HepG2 (cell line): Measurements from ENCODE around the gene RPTOR. TPM values are rescaled to one million over a fixed set of nuclear protein-coding genes. Genes with fewer than 3 reads are reported as not detected.

ENCODE experiments used
- ASH2L ChIP-seq: fragments of 300-600, 200-600 bp; sonication (generic); IDR thresholded peaks from 2 replicates; pipeline ENCODE4 v1.7.0; 2017; ENCODE audit warnings: low read depth, mild to moderate bottlenecking, moderate library complexity, mixed read lengths, low read length; ENCODE audit not compliant: insufficient read length
- ETV5 ChIP-seq: IDR thresholded peaks from 2 replicates; pipeline ENCODE4 v1.6.1; 2018; ENCODE audit warnings: missing biosample characterization, missing genetic modification reagents, inconsistent platforms, borderline replicate concordance
- FOXA1 ChIP-seq, 2 experiments: fragments of 450-650 bp in 1 of 2; sonication (generic) in 1 of 2; formaldehyde crosslinking in 1 of 2; IDR thresholded peaks; 2 replicates each; pipeline versions ENCODE4 v1.4.0 to v1.6.1; 2016 to 2020; ENCODE audit warnings: missing genetic modification reagents in 1 of 2
- FOXC1 ChIP-seq: sonication (generic); formaldehyde crosslinking; IDR thresholded peaks from 2 replicates; pipeline ENCODE4 v1.8.0; 2022; ENCODE audit warnings: mild to moderate bottlenecking, missing genetic modification reagents, borderline replicate concordance
- GATAD2A ChIP-seq: IDR thresholded peaks from 2 replicates; pipeline ENCODE4 v1.6.1; 2016
- IKZF4 ChIP-seq: sonication (generic); formaldehyde crosslinking; IDR thresholded peaks from 2 replicates; pipeline ENCODE4 v1.5.1; 2020; ENCODE audit warnings: borderline replicate concordance, mild to moderate bottlenecking, low read depth, missing genetic modification reagents; ENCODE audit errors: not compliant biosample characterization
- NCOA2 ChIP-seq: sonication (generic); formaldehyde crosslinking; IDR thresholded peaks from 2 replicates; pipeline ENCODE4 v1.8.0; 2022; ENCODE audit warnings: inconsistent platforms
- NONO ChIP-seq, 2 experiments: fragments of 450-650 bp in 1 of 2; sonication (generic) in 1 of 2; formaldehyde crosslinking in 1 of 2; IDR thresholded peaks in 1 of 2; conservative IDR thresholded peaks in 1 of 2; 2 replicates each; pipeline versions ENCODE4 v1.6.1 to v1.8.0; 2017 to 2022; ENCODE audit warnings: mild to moderate bottlenecking in 1 of 2, missing genetic modification reagents in 1 of 2, moderate library complexity in 1 of 2
- RBAK ChIP-seq: sonication (generic); formaldehyde crosslinking; IDR thresholded peaks from 2 replicates; pipeline ENCODE4 v1.5.1; 2020; ENCODE audit warnings: mild to moderate bottlenecking, missing genetic modification reagents
- TP53 ChIP-seq: sonication (generic); formaldehyde crosslinking; conservative IDR thresholded peaks from 2 replicates; pipeline ENCODE4 v1.4.0; 2020; ENCODE audit warnings: missing genetic modification reagents
- YY1 ChIP-seq: IDR thresholded peaks from 2 replicates; pipeline ENCODE4 v1.6.1; 2011; ENCODE audit warnings: low read length, low read depth, moderate library complexity, mild to moderate bottlenecking; ENCODE audit not compliant: insufficient read depth, insufficient replicate concordance
- ZNF160 ChIP-seq: sonication (generic); formaldehyde crosslinking; IDR thresholded peaks from 2 replicates; pipeline ENCODE4 v1.8.0; 2022; ENCODE audit warnings: mild to moderate bottlenecking, inconsistent platforms, missing genetic modification reagents
- ZNF501 ChIP-seq: sonication (generic); formaldehyde crosslinking; IDR thresholded peaks from 2 replicates; pipeline ENCODE4 v1.5.1; 2020; ENCODE audit warnings: mild to moderate bottlenecking, moderate library complexity, missing genetic modification reagents
- ZNF605 ChIP-seq: sonication (generic); formaldehyde crosslinking; IDR thresholded peaks from 2 replicates; pipeline ENCODE4 v1.8.0; 2022; ENCODE audit warnings: mild to moderate bottlenecking, missing genetic modification reagents
- ZNF749 ChIP-seq: sonication (generic); formaldehyde crosslinking; IDR thresholded peaks from 2 replicates; pipeline ENCODE4 v1.8.0; 2022; ENCODE audit warnings: mild to moderate bottlenecking, missing genetic modification reagents, moderate library complexity, borderline replicate concordance
- polyA plus RNA-seq, 8 experiments: library from polyadenylated mRNA; depleted of rRNA in 3 of 8; stranded (reverse) in 7 of 8; unstranded in 1 of 8; fragments of >200 nt; fragmentation: Illumina TruSeq in 4 of 8; extraction: Trizol in 4 of 8; gene quantifications; 2 replicates each; pipeline versions ENCODE4 v1.2.1 to v1.2.3, GENCODE V29; 2011 to 2016; ENCODE audit warnings: low read depth in 4 of 8, missing spikeins in 1 of 8, mixed read lengths in 1 of 8; ENCODE audit not compliant: insufficient read depth in 1 of 8
- total RNA-seq, 5 experiments: library from RNA; depleted of rRNA; stranded (reverse); fragments of >200 nt; fragmentation: Illumina TruSeq; extraction: Trizol; gene quantifications; 2 replicates each; pipeline ENCODE4 v1.2.3, GENCODE V29; 2016; ENCODE audit warnings: low read depth in 1 of 5
- TF ChIP-seq, protein P1 (sequence below): fragments of 450-650 bp; IDR thresholded peaks from 2 replicates; pipeline ENCODE4 v1.6.1; 2017; ENCODE audit warnings: mild to moderate bottlenecking
- TF ChIP-seq, protein P2 (sequence below): sonication (generic); formaldehyde crosslinking; IDR thresholded peaks from 2 replicates; pipeline ENCODE4 v1.8.0; 2022; ENCODE audit warnings: mild to moderate bottlenecking, missing genetic modification reagents
- TF ChIP-seq, protein P3 (sequence below): sonication (generic); formaldehyde crosslinking; IDR thresholded peaks from 2 replicates; pipeline ENCODE4 v1.5.1; 2020; ENCODE audit warnings: mild to moderate bottlenecking, missing genetic modification reagents, moderate library complexity
- TF ChIP-seq, protein P4 (sequence below): sonication (generic); formaldehyde crosslinking; IDR thresholded peaks from 2 replicates; pipeline ENCODE4 v1.9.0; 2022; ENCODE audit warnings: low read depth, missing genetic modification reagents
- TF ChIP-seq, protein P5 (sequence below): sonication (generic); formaldehyde crosslinking; IDR thresholded peaks from 2 replicates; pipeline ENCODE4 v1.5.0; 2020; ENCODE audit warnings: missing genetic modification reagents, mild to moderate bottlenecking, borderline replicate concordance

RPTOR gene
- total and polyA plus RNA-seq, 2 of the 13 experiments (the other 11 are each of a cell fraction or from before 2014, with no cell fraction given): 6.6 to 25.3 TPM

DNA sequence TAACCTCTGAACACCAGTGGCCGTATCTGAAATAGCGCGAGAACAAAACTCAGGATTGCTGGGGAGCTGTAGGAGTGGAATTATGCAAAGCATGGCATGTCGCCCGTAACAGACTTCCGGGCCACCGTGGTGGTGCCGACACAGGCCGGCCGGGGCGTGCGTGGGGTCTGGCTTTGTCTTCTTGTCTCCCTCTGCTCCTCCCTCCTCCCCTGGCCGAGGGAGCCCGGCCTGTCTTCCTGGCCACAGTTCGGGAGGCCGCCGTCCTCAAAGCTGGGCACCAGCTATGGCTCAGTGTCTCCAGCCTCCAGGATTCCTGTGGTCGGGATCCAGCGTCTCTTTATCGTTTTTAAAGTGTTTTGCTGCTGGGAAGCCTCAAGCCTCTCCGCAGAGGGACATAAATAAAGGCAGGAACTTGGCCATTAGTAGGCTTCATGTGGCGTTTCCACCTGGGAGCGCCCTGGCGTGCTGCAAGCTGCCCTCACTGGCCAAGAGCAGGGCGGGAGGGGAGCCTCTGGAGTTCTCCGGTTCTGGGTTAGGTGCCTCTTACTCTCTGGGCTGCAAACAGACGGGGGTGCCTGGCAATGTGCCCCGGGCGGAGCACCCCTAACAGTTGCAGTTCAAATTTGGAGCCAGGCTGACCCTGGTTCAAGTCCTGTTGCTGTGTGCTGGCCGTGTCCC, 46.3 kb upstream of the RPTOR start (continued):
- TF ChIP-seq, protein P1, sequence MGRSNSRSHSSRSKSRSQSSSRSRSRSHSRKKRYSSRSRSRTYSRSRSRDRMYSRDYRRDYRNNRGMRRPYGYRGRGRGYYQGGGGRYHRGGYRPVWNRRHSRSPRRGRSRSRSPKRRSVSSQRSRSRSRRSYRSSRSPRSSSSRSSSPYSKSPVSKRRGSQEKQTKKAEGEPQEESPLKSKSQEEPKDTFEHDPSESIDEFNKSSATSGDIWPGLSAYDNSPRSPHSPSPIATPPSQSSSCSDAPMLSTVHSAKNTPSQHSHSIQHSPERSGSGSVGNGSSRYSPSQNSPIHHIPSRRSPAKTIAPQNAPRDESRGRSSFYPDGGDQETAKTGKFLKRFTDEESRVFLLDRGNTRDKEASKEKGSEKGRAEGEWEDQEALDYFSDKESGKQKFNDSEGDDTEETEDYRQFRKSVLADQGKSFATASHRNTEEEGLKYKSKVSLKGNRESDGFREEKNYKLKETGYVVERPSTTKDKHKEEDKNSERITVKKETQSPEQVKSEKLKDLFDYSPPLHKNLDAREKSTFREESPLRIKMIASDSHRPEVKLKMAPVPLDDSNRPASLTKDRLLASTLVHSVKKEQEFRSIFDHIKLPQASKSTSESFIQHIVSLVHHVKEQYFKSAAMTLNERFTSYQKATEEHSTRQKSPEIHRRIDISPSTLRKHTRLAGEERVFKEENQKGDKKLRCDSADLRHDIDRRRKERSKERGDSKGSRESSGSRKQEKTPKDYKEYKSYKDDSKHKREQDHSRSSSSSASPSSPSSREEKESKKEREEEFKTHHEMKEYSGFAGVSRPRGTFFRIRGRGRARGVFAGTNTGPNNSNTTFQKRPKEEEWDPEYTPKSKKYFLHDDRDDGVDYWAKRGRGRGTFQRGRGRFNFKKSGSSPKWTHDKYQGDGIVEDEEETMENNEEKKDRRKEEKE: no peak
- TF ChIP-seq FOXC1 (CRISPR knock-in tag): no peak
- peak; percentile 43; the same call in 1 of the 2 replicates for TF ChIP-seq ETV5
- TF ChIP-seq, protein P2, sequence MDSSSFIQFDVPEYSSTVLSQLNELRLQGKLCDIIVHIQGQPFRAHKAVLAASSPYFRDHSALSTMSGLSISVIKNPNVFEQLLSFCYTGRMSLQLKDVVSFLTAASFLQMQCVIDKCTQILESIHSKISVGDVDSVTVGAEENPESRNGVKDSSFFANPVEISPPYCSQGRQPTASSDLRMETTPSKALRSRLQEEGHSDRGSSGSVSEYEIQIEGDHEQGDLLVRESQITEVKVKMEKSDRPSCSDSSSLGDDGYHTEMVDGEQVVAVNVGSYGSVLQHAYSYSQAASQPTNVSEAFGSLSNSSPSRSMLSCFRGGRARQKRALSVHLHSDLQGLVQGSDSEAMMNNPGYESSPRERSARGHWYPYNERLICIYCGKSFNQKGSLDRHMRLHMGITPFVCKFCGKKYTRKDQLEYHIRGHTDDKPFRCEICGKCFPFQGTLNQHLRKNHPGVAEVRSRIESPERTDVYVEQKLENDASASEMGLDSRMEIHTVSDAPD: 0 out of 2 replicates have a peak, but pooled peaks have one; percentile 6
- peak; percentile 47 for TF ChIP-seq ASH2L
- peak; percentile 39 for TF ChIP-seq YY1
- TF ChIP-seq NONO (IDR thresholded peaks at IDR 0.05): no peak
- TF ChIP-seq NONO (CRISPR knock-in tag; conservative IDR thresholded peaks at IDR 0.05): 0 out of 2 replicates have a peak, but pooled peaks have one; percentile 25
- peak; percentile 63 for TF ChIP-seq ZNF501 (CRISPR knock-in tag)
- TF ChIP-seq NCOA2 (CRISPR knock-in tag): no peak
- TF ChIP-seq, protein P3, sequence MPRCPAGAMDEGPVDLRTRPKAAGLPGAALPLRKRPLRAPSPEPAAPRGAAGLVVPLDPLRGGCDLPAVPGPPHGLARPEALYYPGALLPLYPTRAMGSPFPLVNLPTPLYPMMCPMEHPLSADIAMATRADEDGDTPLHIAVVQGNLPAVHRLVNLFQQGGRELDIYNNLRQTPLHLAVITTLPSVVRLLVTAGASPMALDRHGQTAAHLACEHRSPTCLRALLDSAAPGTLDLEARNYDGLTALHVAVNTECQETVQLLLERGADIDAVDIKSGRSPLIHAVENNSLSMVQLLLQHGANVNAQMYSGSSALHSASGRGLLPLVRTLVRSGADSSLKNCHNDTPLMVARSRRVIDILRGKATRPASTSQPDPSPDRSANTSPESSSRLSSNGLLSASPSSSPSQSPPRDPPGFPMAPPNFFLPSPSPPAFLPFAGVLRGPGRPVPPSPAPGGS (CRISPR knock-in tag): peak; percentile 44; the same call in 1 of the 2 replicates
- TF ChIP-seq ZNF605: no peak
- TF ChIP-seq, protein P4, sequence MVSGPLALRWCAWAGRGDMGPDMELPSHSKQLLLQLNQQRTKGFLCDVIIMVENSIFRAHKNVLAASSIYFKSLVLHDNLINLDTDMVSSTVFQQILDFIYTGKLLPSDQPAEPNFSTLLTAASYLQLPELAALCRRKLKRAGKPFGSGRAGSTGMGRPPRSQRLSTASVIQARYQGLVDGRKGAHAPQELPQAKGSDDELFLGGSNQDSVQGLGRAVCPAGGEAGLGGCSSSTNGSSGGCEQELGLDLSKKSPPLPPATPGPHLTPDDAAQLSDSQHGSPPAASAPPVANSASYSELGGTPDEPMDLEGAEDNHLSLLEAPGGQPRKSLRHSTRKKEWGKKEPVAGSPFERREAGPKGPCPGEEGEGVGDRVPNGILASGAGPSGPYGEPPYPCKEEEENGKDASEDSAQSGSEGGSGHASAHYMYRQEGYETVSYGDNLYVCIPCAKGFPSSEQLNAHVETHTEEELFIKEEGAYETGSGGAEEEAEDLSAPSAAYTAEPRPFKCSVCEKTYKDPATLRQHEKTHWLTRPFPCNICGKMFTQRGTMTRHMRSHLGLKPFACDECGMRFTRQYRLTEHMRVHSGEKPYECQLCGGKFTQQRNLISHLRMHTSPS: no peak; the same call in 1 of the 2 replicates
- 0 out of 2 replicates have a peak, but pooled peaks have one; percentile 0 for TF ChIP-seq FOXA1 (IDR thresholded peaks at IDR 0.05)
- TF ChIP-seq FOXA1 (CRISPR knock-in tag; IDR thresholded peaks at IDR 0.05): no peak
- TF ChIP-seq GATAD2A (CRISPR knock-in tag): peak; percentile 54; the same call in 1 of the 2 replicates
- no peak for TF ChIP-seq ZNF160 (CRISPR knock-in tag)
- TF ChIP-seq ZNF749 (CRISPR knock-in tag): 0 out of 2 replicates have a peak, but pooled peaks have one; percentile 45
- TF ChIP-seq, protein P5, sequence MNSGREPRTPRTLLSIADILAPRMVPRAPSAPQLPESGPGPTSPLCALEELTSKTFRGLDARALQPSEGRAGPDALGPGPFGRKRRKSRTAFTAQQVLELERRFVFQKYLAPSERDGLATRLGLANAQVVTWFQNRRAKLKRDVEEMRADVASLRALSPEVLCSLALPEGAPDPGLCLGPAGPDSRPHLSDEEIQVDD: 0 out of 2 replicates have a peak, but pooled peaks have one; percentile 14
- no peak for TF ChIP-seq IKZF4 (CRISPR knock-in tag)
- no peak for TF ChIP-seq RBAK
- no peak for TF ChIP-seq TP53
